Measurements from ENCODE around the gene FAM98B.

DNA sequence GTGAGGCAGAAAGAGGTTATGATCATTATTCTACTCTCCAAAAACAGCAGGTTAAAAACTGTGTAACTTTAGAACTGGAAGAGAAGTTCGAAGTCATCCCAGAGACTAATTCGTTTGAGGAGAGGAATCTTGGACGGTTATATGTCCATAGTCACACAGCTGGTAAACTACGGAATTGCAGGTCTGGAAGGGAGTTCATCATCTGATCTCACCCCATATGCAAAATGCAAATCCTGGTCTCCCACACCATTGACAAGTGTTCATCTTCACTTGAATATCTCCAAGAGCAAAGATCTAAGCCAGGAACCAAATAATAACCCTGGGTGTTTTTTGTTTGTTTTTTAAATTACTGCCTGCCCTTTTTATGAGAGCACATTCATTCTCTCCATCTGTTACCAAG, 53.1 kb downstream of the FAM98B start:
- TF ChIP-seq, protein P1, sequence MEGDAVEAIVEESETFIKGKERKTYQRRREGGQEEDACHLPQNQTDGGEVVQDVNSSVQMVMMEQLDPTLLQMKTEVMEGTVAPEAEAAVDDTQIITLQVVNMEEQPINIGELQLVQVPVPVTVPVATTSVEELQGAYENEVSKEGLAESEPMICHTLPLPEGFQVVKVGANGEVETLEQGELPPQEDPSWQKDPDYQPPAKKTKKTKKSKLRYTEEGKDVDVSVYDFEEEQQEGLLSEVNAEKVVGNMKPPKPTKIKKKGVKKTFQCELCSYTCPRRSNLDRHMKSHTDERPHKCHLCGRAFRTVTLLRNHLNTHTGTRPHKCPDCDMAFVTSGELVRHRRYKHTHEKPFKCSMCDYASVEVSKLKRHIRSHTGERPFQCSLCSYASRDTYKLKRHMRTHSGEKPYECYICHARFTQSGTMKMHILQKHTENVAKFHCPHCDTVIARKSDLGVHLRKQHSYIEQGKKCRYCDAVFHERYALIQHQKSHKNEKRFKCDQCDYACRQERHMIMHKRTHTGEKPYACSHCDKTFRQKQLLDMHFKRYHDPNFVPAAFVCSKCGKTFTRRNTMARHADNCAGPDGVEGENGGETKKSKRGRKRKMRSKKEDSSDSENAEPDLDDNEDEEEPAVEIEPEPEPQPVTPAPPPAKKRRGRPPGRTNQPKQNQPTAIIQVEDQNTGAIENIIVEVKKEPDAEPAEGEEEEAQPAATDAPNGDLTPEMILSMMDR (IDR thresholded peaks at IDR 0.05; ENCODE audit: poor library complexity), result no peak
- TF ChIP-seq EZH2 (IDR thresholded peaks at IDR 0.05; ENCODE audit: borderline replicate concordance), result no peak
